HCT116 (cell line): ENCODE results near the gene MED26. TPM values are rescaled to one million over a fixed set of nuclear protein-coding genes. Genes with fewer than 3 reads are reported as not detected.

Experiments
- ATAC-seq: fragments of 200-7000 bp; cut with Tn5 transposase; 2 replicates; pipeline ENCODE4 v1.9.1; 2020; ENCODE audit warnings: mild to moderate bottlenecking, moderate library complexity
- BruUV-seq: library from RNA; stranded (reverse); fragments of 400-500 nt; replicated peaks from 2 replicates; lab custom pipeline; 2021; lab: Mats Ljungman, UMichigan
- CTCF ChIA-PET: fragments of 300-600 bp; sonication (Branson Sonifier 250); formaldehyde crosslinking; loops from one replicate; lab custom pipeline; 2021; ENCODE audit warnings: antibody characterized with exemption; lab: Charles Lee
- POLR2A ChIA-PET: fragments of 300-600, 350-600 bp; sonication (Branson Sonifier 250); formaldehyde crosslinking; loops from one replicate; lab custom pipeline; 2021; ENCODE audit warnings: antibody characterized with exemption; lab: Charles Lee
- RAD21 ChIA-PET, 2 experiments: fragments of 300-600 bp; sonication (Branson Sonifier 250); formaldehyde crosslinking; loops; one replicate each; lab custom pipeline; 2023; ENCODE audit warnings: low total read pairs in 2 of 2; ENCODE audit not compliant: uncharacterized antibody in 2 of 2, unreplicated experiment in 2 of 2, low non-redundant PET in 1 of 2; lab: Charles Lee
- DNase-seq: peaks from one replicate; pipeline ENCODE4 v3.0.0-alpha.2; 2010; ENCODE audit warnings: low read depth, low spot score
- H2AFZ ChIP-seq: fragments of 200-600 bp; shearing (Covaris generic), sonication (generic); 2 replicates; pipeline ENCODE4 v1.6.1; 2017; ENCODE audit warnings: low read depth, mixed run types, mixed read lengths, antibody characterized with exemption, low read length; ENCODE audit not compliant: poor library complexity, severe bottlenecking
- H3K27ac ChIP-seq: 2 replicates; pipeline ENCODE4 v1.5.1; 2012; ENCODE audit warnings: low read depth, low read length
- H3K27me3 ChIP-seq: fragments of 200-600 bp; sonication (generic); 2 replicates; pipeline ENCODE4 v1.6.1; 2016; ENCODE audit warnings: mixed run types, low read length, mixed read lengths; ENCODE audit not compliant: insufficient read depth
- H3K36me3 ChIP-seq, 2 experiments: fragments of 200-500 bp in 1 of 2; fragments of 200-600 bp in 1 of 2; sonication (Bioruptor generic) in 1 of 2; sonication (generic) in 1 of 2; 2 replicates each; pipeline versions ENCODE4 v1.5.1 to v1.6.1; 2014 to 2016; ENCODE audit warnings: low read length in 2 of 2, inconsistent platforms in 1 of 2, mixed read lengths in 1 of 2, mixed run types in 1 of 2; ENCODE audit not compliant: insufficient read depth in 2 of 2, control insufficient read depth in 1 of 2
- H3K4me1 ChIP-seq, 2 experiments: fragments of 200-600 bp in 1 of 2; sonication (generic) in 1 of 2; 2 replicates each; pipeline versions ENCODE4 v1.5.1 to v1.6.1; 2012 to 2017; ENCODE audit warnings: low read length in 2 of 2, inconsistent platforms in 1 of 2, mild to moderate bottlenecking in 1 of 2, mixed read lengths in 1 of 2, mixed run types in 1 of 2, moderate library complexity in 1 of 2; ENCODE audit not compliant: insufficient read depth in 2 of 2, control insufficient read depth in 1 of 2
- H3K4me2 ChIP-seq: fragments of 200-600 bp; sonication (generic); 2 replicates; pipeline ENCODE4 v1.6.1; 2017; ENCODE audit warnings: mixed run types, low read length, mixed read lengths
- H3K4me3 ChIP-seq, 2 experiments: fragments of 200-600 bp in 1 of 2; sonication (generic) in 1 of 2; replicated peaks in 1 of 2; 2 replicates each; pipeline ENCODE4 v1.5.1; 2011 to 2016; ENCODE audit warnings: low read length in 2 of 2, control low read depth in 1 of 2, low read depth in 1 of 2, mild to moderate bottlenecking in 1 of 2, mixed read lengths in 1 of 2, mixed run types in 1 of 2
- H3K79me2 ChIP-seq: fragments of 200-600 bp; sonication (generic); 2 replicates; pipeline ENCODE4 v1.6.1; 2017; ENCODE audit warnings: mild to moderate bottlenecking, mixed run types, low read length, moderate library complexity, mixed read lengths; ENCODE audit not compliant: insufficient read depth
- H3K9ac ChIP-seq: fragments of 200-600 bp; sonication (generic); 2 replicates; pipeline ENCODE4 v1.6.1; 2016; ENCODE audit warnings: low read length, mixed read lengths
- H3K9me2 ChIP-seq: fragments of 200-600 bp; sonication (generic), shearing (Covaris generic); 2 replicates; pipeline ENCODE4 v1.6.1; 2017; ENCODE audit warnings: mixed run types, mild to moderate bottlenecking, moderate library complexity; ENCODE audit not compliant: insufficient read depth
- H3K9me3 ChIP-seq, 2 experiments: fragments of 200-500 bp in 1 of 2; fragments of 200-600 bp in 1 of 2; sonication (Bioruptor generic) in 1 of 2; sonication (generic) in 1 of 2; 2 replicates each; pipeline ENCODE4 v1.6.1; 2014 to 2017; ENCODE audit warnings: low read length in 2 of 2, mixed read lengths in 2 of 2, inconsistent platforms in 1 of 2, low read depth in 1 of 2, mild to moderate bottlenecking in 1 of 2, mixed run types in 1 of 2, moderate library complexity in 1 of 2; ENCODE audit not compliant: control insufficient read depth in 1 of 2, insufficient read depth in 1 of 2
- H4K20me1 ChIP-seq: fragments of 200-600 bp; sonication (generic), shearing (Covaris generic); 2 replicates; pipeline ENCODE4 v1.6.1; 2017; ENCODE audit warnings: mixed run types, mild to moderate bottlenecking, moderate library complexity; ENCODE audit not compliant: insufficient read depth
- CBX3 ChIP-seq: IDR thresholded peaks from 2 replicates; pipeline ENCODE4 v1.6.1; 2012; ENCODE audit warnings: low read depth
- ELF1 ChIP-seq: IDR thresholded peaks from 2 replicates; pipeline ENCODE4 v1.6.1; 2012; ENCODE audit warnings: low read depth, borderline replicate concordance
- EZH2 ChIP-seq: fragments of 200-600 bp; sonication (generic); IDR thresholded peaks from 2 replicates; pipeline ENCODE4 v1.6.1; 2017; ENCODE audit warnings: antibody characterized with exemption, mixed run types
- EZH2phosphoT487 ChIP-seq: fragments of 200-600 bp; IDR thresholded peaks from 2 replicates; pipeline ENCODE4 v1.6.1; 2018; ENCODE audit warnings: antibody characterized with exemption, borderline replicate concordance
- FOSL1 ChIP-seq: IDR thresholded peaks from 2 replicates; pipeline ENCODE4 v1.6.1; 2012; ENCODE audit warnings: low read depth
- JUND ChIP-seq: IDR thresholded peaks from 2 replicates; pipeline ENCODE4 v1.6.1; 2012
- POLR2A ChIP-seq: IDR thresholded peaks from 2 replicates; pipeline ENCODE4 v1.7.0; 2011; ENCODE audit warnings: borderline replicate concordance; ENCODE audit not compliant: insufficient read depth, insufficient read length; ENCODE audit errors: extremely low read depth
- POLR2AphosphoS5 ChIP-seq: IDR thresholded peaks from 2 replicates; pipeline ENCODE4 v1.6.1; 2011; ENCODE audit warnings: mild to moderate bottlenecking, low read depth, low read length, moderate library complexity
- RAD21 ChIP-seq: IDR thresholded peaks from 2 replicates; pipeline ENCODE4 v1.6.1; 2012; ENCODE audit warnings: low read depth, mild to moderate bottlenecking
- SIN3A ChIP-seq: IDR thresholded peaks from 2 replicates; pipeline ENCODE4 v1.6.1; 2012; ENCODE audit warnings: low read depth
- SP1 ChIP-seq: IDR thresholded peaks from 2 replicates; pipeline ENCODE4 v1.6.1; 2012; ENCODE audit warnings: low read depth
- TCF7L2 ChIP-seq: IDR thresholded peaks from 2 replicates; pipeline ENCODE4 v1.7.0; 2011; ENCODE audit warnings: borderline replicate concordance, inconsistent platforms; ENCODE audit not compliant: insufficient read depth, insufficient read length; ENCODE audit errors: extremely low read depth
- YY1 ChIP-seq: IDR thresholded peaks from 2 replicates; pipeline ENCODE4 v1.6.1; 2011; ENCODE audit warnings: low read length, low read depth, moderate library complexity, mild to moderate bottlenecking; ENCODE audit not compliant: insufficient replicate concordance; ENCODE audit errors: extremely low read depth
- ZFX ChIP-seq: fragments of 450-650 bp; IDR thresholded peaks from 2 replicates; pipeline ENCODE4 v1.6.1; 2017
- intact Hi-C: fragments of 100-400 bp; cut with micrococcal nuclease; formaldehyde crosslinking; loops from 2 replicates; pipeline ENCODE4 v1.10.0; 2022
- total RNA-seq: library from RNA; stranded (reverse); gene quantifications from one replicate; pipeline ENCODE4 v1.2.1, GENCODE V29; 2021; ENCODE audit not compliant: unreplicated experiment
- TF ChIP-seq, protein P1 (sequence below), 3 experiments: fragments of 200-600 bp in 1 of 3; sonication (generic) in 1 of 3; IDR thresholded peaks in 2 of 3; conservative IDR thresholded peaks in 1 of 3; 2 replicates each; pipeline ENCODE4 v1.5.1; 2012 to 2017; ENCODE audit warnings: low read depth in 2 of 3, low read length in 2 of 3, antibody characterized with exemption in 1 of 3, borderline replicate concordance in 1 of 3, control low read depth in 1 of 3, mild to moderate bottlenecking in 1 of 3, mixed read lengths in 1 of 3, mixed run types in 1 of 3, moderate library complexity in 1 of 3; ENCODE audit not compliant: insufficient read depth in 1 of 3
- TF ChIP-seq, protein P2 (sequence below): IDR thresholded peaks from 2 replicates; pipeline ENCODE4 v1.6.1; 2012; ENCODE audit warnings: low read depth
- TF ChIP-seq, protein P3 (sequence below): IDR thresholded peaks from 2 replicates; pipeline ENCODE4 v1.6.1; 2012

MED26 gene
- total RNA-seq, 1 experiment from 2014 or later = 13.3 TPM

DNA sequence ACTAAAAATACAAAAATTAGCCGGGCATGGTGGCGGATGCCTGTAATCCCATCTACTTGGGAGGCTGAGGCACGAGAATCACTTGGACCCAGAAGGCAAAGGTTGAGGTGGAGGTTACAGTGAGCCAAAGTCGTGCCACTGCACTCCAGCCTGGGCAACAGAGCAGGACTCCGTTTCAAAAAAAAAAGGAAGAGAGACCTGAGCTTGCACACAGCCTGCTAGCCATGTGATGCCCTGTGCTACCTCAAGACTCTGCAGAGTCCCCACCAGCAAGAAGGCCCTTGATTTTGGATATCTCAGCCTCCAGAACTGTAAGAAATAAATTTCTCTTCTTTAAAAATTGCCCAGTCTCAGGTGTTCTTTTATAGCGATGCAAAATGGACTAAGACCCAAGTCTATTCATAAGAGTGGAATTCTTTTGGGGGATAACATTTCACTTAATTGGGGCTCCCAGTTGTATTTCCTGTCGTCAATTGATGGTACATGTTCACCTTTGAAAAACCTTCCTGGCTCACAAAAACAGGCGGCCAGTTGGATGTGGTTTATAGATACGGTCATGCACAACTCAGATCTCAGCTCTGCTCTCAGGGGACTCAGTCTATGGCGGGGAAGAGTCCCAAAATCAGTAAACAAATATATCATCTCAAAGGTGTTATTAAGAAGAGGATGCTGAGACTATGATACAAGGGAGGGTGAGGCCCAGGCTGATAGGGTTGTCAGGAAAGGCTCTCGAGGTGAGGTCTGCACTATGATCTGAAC is 83.4 kb downstream of the MED26 start:
- Histone ChIP-seq H4K20me1 (peaks cover 11% of the 10 kb centered on the region; the same call in 1 of the 2 replicates), H3K4me2 (no peak overlapping the region), H3K36me3 (peaks cover 2 to 14% of the 10 kb centered on the region in 2 experiments; a peak in 3 of 4 replicates), H3K4me3 (no peak overlapping the region), H2AFZ (no peak overlapping the region), H3K27me3 (no peaks in the 10 kb centered on the region), H3K79me2 (peaks cover 49% of the 10 kb centered on the region), H3K9ac (no peak overlapping the region), H3K4me1 (peaks cover 9 to 17% of the 10 kb centered on the region in 2 experiments), H3K27ac (no peak overlapping the region), H3K9me3 (no peaks in the 10 kb centered on the region), H3K9me2 (no peaks in the 10 kb centered on the region)
- RAD21 ChIA-PET = no interaction called here
- CTCF ChIA-PET = no interaction called here
- no TSS peak for BruUV-seq
- POLR2A ChIA-PET = no interaction called here
- TF ChIP-seq ELF1 (no peak), POLR2A (no peak), POLR2AphosphoS5 (no peak), FOSL1 (no peak), TCF7L2 (no peak), SIN3A (no peak), JUND (no peak), SP1 (no peak), EZH2phosphoT487 (no peak), CBX3 (no peak), RAD21 (no peak), YY1 (no peak), ZFX (no peak), EZH2 (no peak)
- TF ChIP-seq, protein P1, sequence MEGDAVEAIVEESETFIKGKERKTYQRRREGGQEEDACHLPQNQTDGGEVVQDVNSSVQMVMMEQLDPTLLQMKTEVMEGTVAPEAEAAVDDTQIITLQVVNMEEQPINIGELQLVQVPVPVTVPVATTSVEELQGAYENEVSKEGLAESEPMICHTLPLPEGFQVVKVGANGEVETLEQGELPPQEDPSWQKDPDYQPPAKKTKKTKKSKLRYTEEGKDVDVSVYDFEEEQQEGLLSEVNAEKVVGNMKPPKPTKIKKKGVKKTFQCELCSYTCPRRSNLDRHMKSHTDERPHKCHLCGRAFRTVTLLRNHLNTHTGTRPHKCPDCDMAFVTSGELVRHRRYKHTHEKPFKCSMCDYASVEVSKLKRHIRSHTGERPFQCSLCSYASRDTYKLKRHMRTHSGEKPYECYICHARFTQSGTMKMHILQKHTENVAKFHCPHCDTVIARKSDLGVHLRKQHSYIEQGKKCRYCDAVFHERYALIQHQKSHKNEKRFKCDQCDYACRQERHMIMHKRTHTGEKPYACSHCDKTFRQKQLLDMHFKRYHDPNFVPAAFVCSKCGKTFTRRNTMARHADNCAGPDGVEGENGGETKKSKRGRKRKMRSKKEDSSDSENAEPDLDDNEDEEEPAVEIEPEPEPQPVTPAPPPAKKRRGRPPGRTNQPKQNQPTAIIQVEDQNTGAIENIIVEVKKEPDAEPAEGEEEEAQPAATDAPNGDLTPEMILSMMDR (IDR thresholded peaks at IDR 0.05 in 2 of 3, conservative IDR thresholded peaks at IDR 0.05 in 1 of 3; ENCODE audit: borderline replicate concordance in 1 of 3, insufficient read depth in 1 of 3, low read depth in 2 of 3, low read length in 2 of 3) = no peak
- TF ChIP-seq, protein P2, sequence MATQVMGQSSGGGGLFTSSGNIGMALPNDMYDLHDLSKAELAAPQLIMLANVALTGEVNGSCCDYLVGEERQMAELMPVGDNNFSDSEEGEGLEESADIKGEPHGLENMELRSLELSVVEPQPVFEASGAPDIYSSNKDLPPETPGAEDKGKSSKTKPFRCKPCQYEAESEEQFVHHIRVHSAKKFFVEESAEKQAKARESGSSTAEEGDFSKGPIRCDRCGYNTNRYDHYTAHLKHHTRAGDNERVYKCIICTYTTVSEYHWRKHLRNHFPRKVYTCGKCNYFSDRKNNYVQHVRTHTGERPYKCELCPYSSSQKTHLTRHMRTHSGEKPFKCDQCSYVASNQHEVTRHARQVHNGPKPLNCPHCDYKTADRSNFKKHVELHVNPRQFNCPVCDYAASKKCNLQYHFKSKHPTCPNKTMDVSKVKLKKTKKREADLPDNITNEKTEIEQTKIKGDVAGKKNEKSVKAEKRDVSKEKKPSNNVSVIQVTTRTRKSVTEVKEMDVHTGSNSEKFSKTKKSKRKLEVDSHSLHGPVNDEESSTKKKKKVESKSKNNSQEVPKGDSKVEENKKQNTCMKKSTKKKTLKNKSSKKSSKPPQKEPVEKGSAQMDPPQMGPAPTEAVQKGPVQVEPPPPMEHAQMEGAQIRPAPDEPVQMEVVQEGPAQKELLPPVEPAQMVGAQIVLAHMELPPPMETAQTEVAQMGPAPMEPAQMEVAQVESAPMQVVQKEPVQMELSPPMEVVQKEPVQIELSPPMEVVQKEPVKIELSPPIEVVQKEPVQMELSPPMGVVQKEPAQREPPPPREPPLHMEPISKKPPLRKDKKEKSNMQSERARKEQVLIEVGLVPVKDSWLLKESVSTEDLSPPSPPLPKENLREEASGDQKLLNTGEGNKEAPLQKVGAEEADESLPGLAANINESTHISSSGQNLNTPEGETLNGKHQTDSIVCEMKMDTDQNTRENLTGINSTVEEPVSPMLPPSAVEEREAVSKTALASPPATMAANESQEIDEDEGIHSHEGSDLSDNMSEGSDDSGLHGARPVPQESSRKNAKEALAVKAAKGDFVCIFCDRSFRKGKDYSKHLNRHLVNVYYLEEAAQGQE = no peak
- TF ChIP-seq, protein P3, sequence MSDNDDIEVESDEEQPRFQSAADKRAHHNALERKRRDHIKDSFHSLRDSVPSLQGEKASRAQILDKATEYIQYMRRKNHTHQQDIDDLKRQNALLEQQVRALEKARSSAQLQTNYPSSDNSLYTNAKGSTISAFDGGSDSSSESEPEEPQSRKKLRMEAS = no peak
- intact Hi-C loops = no loop called here
- DNase-seq (no peak), ATAC-seq (no peak)
